ENCODE results near the gene TTLL9. TPM values are rescaled to one million over a fixed set of nuclear protein-coding genes. Genes with fewer than 3 reads are reported as not detected.

The TTLL9 gene
- total and polyA plus RNA-seq, 2 of the 13 experiments (the other 11 are each of a cell fraction or from before 2014, with no cell fraction given), result not detected

GRCh38 chr20:31968291-31969126, 98.1 kb downstream of the TTLL9 start (continued):
- TF ChIP-seq TCF7L2 (IDR thresholded peaks at IDR 0.05; ENCODE audit: low read depth, low read length), result no peak
- peak; percentile 100 for TF ChIP-seq MEIS2 (CRISPR knock-in tag; IDR thresholded peaks at IDR 0.05)
- peak; percentile 100 for TF ChIP-seq CERS6 (CRISPR knock-in tag; IDR thresholded peaks at IDR 0.05)
- peak; percentile 100 for TF ChIP-seq TSC22D2 (CRISPR knock-in tag; IDR thresholded peaks at IDR 0.05; ENCODE audit: borderline replicate concordance)
- TF ChIP-seq ZNF282 (IDR thresholded peaks at IDR 0.05; ENCODE audit: partially characterized antibody), result no peak
- TF ChIP-seq ZNF644 (CRISPR knock-in tag; IDR thresholded peaks at IDR 0.05; ENCODE audit: low read depth), result peak; percentile 100
- TF ChIP-seq RBM39 (IDR thresholded peaks at IDR 0.05; ENCODE audit: low read depth, low read length, poor library complexity, severe bottlenecking), result peak; percentile 61
- TF ChIP-seq ZNF17 (CRISPR knock-in tag; IDR thresholded peaks at IDR 0.05), result peak; percentile 100
- peak; percentile 100 for TF ChIP-seq ZNF234 (CRISPR knock-in tag; conservative IDR thresholded peaks at IDR 0.05)
- TF ChIP-seq ZNF891 (CRISPR knock-in tag; IDR thresholded peaks at IDR 0.05), result peak; percentile 100
- TF ChIP-seq HOMEZ (CRISPR knock-in tag; IDR thresholded peaks at IDR 0.05; ENCODE audit: low read depth), result peak; percentile 100
- TF ChIP-seq ZBTB44 (CRISPR knock-in tag; IDR thresholded peaks at IDR 0.05), result peak; percentile 100
- peak; percentile 100 for TF ChIP-seq ZMAT3 (CRISPR knock-in tag; conservative IDR thresholded peaks at IDR 0.05)
- peak; percentile 100 for TF ChIP-seq KMT2B (CRISPR knock-in tag; IDR thresholded peaks at IDR 0.05)
- no peak for TF ChIP-seq POLR2A (IDR thresholded peaks at IDR 0.05; ENCODE audit: insufficient read depth in 1 of 2, low read depth in 2 of 2, low read length in 2 of 2)
- peak; percentile 93 for TF ChIP-seq RFX3 (CRISPR knock-in tag; IDR thresholded peaks at IDR 0.05)
- TF ChIP-seq GATAD1 (CRISPR knock-in tag; IDR thresholded peaks at IDR 0.05), result peak; percentile 96
- TF ChIP-seq DMTF1 (CRISPR knock-in tag; IDR thresholded peaks at IDR 0.05), result peak; percentile 100
- no peak for TF ChIP-seq SYNCRIP (IDR thresholded peaks at IDR 0.05; ENCODE audit: insufficient read depth, low read depth, low read length)
- peak; percentile 52 for TF ChIP-seq CTCF (CRISPR knock-in tag; IDR thresholded peaks at IDR 0.05)
- peak; percentile 100 for TF ChIP-seq FLYWCH1 (CRISPR knock-in tag; IDR thresholded peaks at IDR 0.05)

Data from HepG2 (cell line).